Naive B cell (primary cell): ENCODE data around the gene PTAFR. TPM values are rescaled to one million over a fixed set of nuclear protein-coding genes. Genes with fewer than 3 reads are reported as not detected.
A peak's percentile ranks its signal among the peaks of the same experiment; 100 is the strongest.

Experiments
- ATAC-seq, 2 donors: fragments of 150-1000 bp; cut with Tn5 transposase; 2 replicates each; pipeline ENCODE4 v1.10.0; 2021; ENCODE audit warnings: low read depth in 2 of 2, mild to moderate bottlenecking in 2 of 2, moderate library complexity in 2 of 2
- DNase-seq: peaks from one replicate; pipeline ENCODE4 v3.0.0; 2022
- H3K27ac Mint-ChIP-seq, 6 donors: one replicate each; pipeline ENCODE4 v1.8.0; 2020 to 2022; ENCODE audit warnings: mild to moderate bottlenecking in 6 of 6, mixed read lengths in 6 of 6, moderate library complexity in 5 of 6, inconsistent platforms in 2 of 6
- H3K27me3 Mint-ChIP-seq, 3 donors: one replicate each; pipeline ENCODE4 v1.8.0; 2021 to 2022; ENCODE audit warnings: mixed read lengths in 3 of 3, mild to moderate bottlenecking in 1 of 3
- H3K36me3 Mint-ChIP-seq, 2 donors: one replicate each; pipeline ENCODE4 v1.8.0; 2020 to 2022; ENCODE audit warnings: mixed read lengths in 2 of 2, inconsistent platforms in 1 of 2, mild to moderate bottlenecking in 1 of 2
- H3K4me1 Mint-ChIP-seq, 3 donors: one replicate each; pipeline ENCODE4 v1.8.0; 2020 to 2022; ENCODE audit warnings: mixed read lengths in 3 of 3, inconsistent platforms in 1 of 3, mild to moderate bottlenecking in 1 of 3, moderate library complexity in 1 of 3
- H3K4me3 Mint-ChIP-seq, 8 donors: one replicate each; pipeline ENCODE4 v1.8.0; 2020 to 2022; ENCODE audit warnings: mild to moderate bottlenecking in 8 of 8, mixed read lengths in 8 of 8, moderate library complexity in 8 of 8, inconsistent platforms in 2 of 8
- H3K9me3 Mint-ChIP-seq, 7 donors: one replicate each; pipeline ENCODE4 v1.8.0; 2020 to 2022; ENCODE audit warnings: mixed read lengths in 7 of 7, mild to moderate bottlenecking in 5 of 7, inconsistent platforms in 2 of 7, moderate library complexity in 1 of 7
- polyA plus RNA-seq, 6 donors: library from polyadenylated mRNA; unstranded; fragments of 300-500 nt; fragmentation: Illumina TruSeq; gene quantifications; one replicate each; pipeline ENCODE4 v1.2.3, GENCODE V29; 2021; ENCODE audit warnings: low read depth in 6 of 6

The PTAFR gene
- polyA plus RNA-seq, 6 donors from 2014 or later = 2.2 to 6.9 (median 5.1) TPM

- Mint-ChIP-seq H3K9me3 (no peaks in the 10 kb centered on the region), H3K27ac (no peak overlapping the region), H3K36me3 (peaks cover 3 to 19% of the 10 kb centered on the region in 2 donors), H3K4me3 (no peak overlapping the region), H3K4me1 (peaks cover 12 to 19% (median 16%) of the 10 kb centered on the region in 3 donors), H3K27me3 (no peaks in the 10 kb centered on the region)
- ATAC-seq (no peak), DNase-seq (no peak)
Observed at GRCh38 chr1:28193701-28194161, 17.2 kb upstream of the PTAFR start.

DNA sequence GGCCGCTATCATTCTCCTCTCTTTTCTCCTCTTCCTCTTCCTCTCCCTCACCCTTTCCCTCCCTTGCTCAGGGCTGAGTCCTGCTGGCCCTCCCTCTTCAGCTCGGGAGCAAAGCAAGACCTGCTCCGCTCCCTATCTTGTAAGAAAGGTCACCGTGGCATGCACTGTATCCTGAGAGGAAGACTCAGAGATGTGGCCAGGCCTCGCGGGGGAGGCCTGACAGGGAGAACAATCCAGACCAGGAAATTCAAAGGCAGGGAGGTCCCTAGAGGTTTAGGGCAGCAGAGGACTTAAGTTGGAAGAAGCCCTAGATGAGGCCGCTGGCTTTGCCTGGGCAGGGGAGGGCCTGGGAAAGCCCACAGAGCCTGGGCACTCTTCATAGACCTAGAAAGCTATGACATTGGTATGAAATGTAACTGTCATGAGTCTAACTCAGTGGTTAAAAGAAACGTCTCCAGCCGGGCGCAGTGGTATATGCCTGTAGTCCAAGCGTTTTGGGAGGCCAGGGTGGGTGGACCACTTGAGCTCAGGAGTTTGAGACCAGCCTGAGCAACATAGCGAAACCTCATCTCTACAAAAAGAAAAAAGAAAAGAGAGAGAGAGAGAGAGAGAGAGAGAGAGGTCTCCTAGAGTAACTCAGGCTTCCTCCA lies 14.6 kb upstream of the PTAFR start:
- Mint-ChIP-seq H3K27ac (peak overlapping the region in 2 of 6 donors; percentile 79 to 94), H3K36me3 (peaks cover 0 to 8% of the 10 kb centered on the region in 2 donors), H3K4me1 (peaks cover 0 to 8% (median 4%) of the 10 kb centered on the region in 3 donors), H3K27me3 (no peaks in the 10 kb centered on the region), H3K9me3 (no peaks in the 10 kb centered on the region), H3K4me3 (no peak overlapping the region)
- DNase-seq (no peak), ATAC-seq (no peak)

DNA sequence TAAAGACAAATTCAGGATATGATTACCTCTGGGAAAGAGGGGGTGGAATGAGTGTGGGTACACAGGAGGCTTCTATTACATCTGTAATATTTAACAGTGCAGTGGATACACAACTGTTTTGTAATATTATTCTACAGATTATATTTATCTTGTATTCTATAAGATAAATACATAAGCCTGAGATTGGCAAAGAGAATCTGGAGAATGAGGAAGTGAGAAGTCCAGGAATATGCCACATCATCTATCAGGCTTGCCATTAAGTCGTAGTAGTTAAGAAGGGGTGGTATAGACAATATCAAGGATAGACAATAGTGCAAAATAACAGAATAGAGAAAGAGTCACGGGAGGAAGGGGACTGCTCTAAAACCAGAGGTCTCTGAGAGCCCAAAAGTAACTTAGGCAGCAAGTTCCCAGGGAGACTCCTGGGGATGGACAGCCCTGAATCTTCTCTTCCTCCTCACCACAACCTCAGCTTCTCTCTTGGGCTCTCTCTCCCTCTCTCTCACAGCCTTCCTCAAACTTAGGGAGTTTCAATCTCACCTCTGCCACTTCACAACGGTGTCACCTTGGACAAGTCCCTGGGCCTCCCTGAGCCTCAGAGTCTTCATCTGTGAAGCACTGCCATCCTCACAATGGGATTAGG lies 14.0 kb upstream of the PTAFR start:
- Mint-ChIP-seq H3K27ac (peak overlapping the region in 1 of 6 donors; percentile 50), H3K27me3 (no peaks in the 10 kb centered on the region), H3K36me3 (peaks cover 0 to 8% of the 10 kb centered on the region in 2 donors), H3K9me3 (no peaks in the 10 kb centered on the region), H3K4me1 (peaks cover 0 to 8% (median 4%) of the 10 kb centered on the region in 3 donors), H3K4me3 (no peak overlapping the region)
- no peak for ATAC-seq
- DNase-seq = no peak

GRCh38 chr1:28185071-28185470 lies 8.6 kb upstream of the PTAFR start:
- H3K27me3 Mint-ChIP-seq = no peaks in the 10 kb centered on the region
- H3K36me3 Mint-ChIP-seq = no peaks in the 10 kb centered on the region
- ATAC-seq (no peak), DNase-seq (no peak)
- peaks cover 21 to 31% (median 24%) of the 10 kb centered on the region in 3 donors for H3K4me1 Mint-ChIP-seq
- H3K9me3 Mint-ChIP-seq = peaks cover 0 to 5% (median 0%) of the 10 kb centered on the region in 7 donors
- H3K27ac Mint-ChIP-seq = peak overlapping the region in 3 of 6 donors; percentile 8 to 60 (median 18)
- no peak overlapping the region for H3K4me3 Mint-ChIP-seq

DNA sequence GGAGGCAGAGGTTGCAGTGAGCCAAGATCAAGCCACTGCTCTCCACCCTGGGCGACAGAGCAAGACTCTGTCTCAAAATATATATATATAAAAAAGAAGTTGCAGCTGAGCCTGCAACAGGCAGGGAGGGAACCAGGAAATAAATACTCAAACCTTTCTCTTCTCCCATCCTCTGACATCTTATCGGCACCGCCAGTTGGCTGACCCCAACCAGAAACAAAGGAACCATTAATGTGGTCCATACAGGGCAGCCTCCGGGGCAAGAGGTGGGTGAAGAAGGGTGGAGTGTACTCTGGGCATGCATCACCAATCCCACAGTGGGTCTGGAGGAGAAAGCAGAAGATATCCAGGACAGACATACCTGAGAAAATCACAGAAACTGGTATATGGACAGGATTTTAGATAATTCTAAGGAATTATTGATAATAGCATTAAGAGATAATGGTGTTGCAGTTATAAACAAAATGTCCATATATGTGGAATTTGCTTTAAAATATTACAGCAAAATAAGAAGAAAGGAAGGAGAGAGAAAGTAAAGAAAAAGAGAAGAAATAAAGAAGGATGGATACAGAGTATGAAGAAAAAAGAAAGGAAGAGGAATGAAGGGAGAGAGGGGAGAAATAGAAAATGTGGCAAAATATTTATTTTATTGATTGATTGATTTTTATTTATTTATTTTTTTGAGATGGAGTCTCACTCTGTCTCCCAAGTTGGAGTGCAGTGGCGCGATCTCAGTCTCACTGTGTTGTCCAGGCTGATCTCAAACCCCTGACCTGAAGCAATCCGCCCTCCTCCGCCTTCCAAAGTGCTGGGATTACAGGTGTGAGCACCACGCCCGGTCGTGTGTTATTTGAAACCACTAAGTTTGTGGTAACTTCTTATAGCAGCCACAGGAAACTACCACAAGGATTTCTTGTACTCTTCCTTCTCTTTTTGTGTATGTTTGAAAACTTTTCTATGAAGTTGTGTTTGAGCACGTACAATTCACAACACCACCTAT lies 4.1 kb upstream of the PTAFR start:
- Mint-ChIP-seq H3K27me3 (no peaks in the 10 kb centered on the region), H3K27ac (peak overlapping the region in 4 of 6 donors; percentile 5 to 81 (median 33)), H3K36me3 (no peaks in the 10 kb centered on the region), H3K4me3 (peak overlapping the region; percentile 2 to 88 (median 66)), H3K4me1 (peaks cover 45 to 71% (median 65%) of the 10 kb centered on the region in 3 donors), H3K9me3 (peaks cover 0 to 5% (median 0%) of the 10 kb centered on the region in 7 donors)
- DNase-seq (no peak), ATAC-seq (no peak)

GRCh38 chr1:28178690-28179485 lies 2.4 kb upstream of the PTAFR start:
- ATAC-seq (no peak), DNase-seq (no peak)
- Mint-ChIP-seq H3K4me3 (peak overlapping the region in 6 of 8 donors; percentile 21 to 76 (median 43)), H3K27me3 (no peaks in the 10 kb centered on the region), H3K4me1 (peaks cover 61 to 80% (median 79%) of the 10 kb centered on the region in 3 donors), H3K27ac (peak overlapping the region in 2 of 6 donors; percentile 8 to 27), H3K36me3 (no peaks in the 10 kb centered on the region), H3K9me3 (no peaks in the 10 kb centered on the region)

- no peak for ATAC-seq
Observed at GRCh38 chr1:28175955-28176485, 470 bp downstream of the PTAFR start.

GRCh38 chr1:28173980-28174297 lies 2.6 kb downstream of the PTAFR start:
- Mint-ChIP-seq H3K4me1 (peaks cover 75 to 95% (median 86%) of the 10 kb centered on the region in 3 donors), H3K27me3 (no peaks in the 10 kb centered on the region), H3K9me3 (no peaks in the 10 kb centered on the region), H3K36me3 (no peaks in the 10 kb centered on the region), H3K27ac (peak overlapping the region in 5 of 6 donors; percentile 43 to 92 (median 77)), H3K4me3 (peak overlapping the region in 7 of 8 donors; percentile 19 to 79 (median 73))
- DNase-seq (no peak), ATAC-seq (no peak)

More at GRCh38 chr1:28175955-28176485, 470 bp downstream of the PTAFR start:
- no peak for DNase-seq
- peak overlapping the region; percentile 57 to 98 (median 89) for H3K4me3 Mint-ChIP-seq
- H3K27me3 Mint-ChIP-seq = no peaks in the 10 kb centered on the region
- no peaks in the 10 kb centered on the region for H3K36me3 Mint-ChIP-seq
- no peaks in the 10 kb centered on the region for H3K9me3 Mint-ChIP-seq
- peak overlapping the region in 5 of 6 donors; percentile 71 to 89 (median 81) for H3K27ac Mint-ChIP-seq
- peaks cover 74 to 95% (median 91%) of the 10 kb centered on the region in 3 donors for H3K4me1 Mint-ChIP-seq

DNA sequence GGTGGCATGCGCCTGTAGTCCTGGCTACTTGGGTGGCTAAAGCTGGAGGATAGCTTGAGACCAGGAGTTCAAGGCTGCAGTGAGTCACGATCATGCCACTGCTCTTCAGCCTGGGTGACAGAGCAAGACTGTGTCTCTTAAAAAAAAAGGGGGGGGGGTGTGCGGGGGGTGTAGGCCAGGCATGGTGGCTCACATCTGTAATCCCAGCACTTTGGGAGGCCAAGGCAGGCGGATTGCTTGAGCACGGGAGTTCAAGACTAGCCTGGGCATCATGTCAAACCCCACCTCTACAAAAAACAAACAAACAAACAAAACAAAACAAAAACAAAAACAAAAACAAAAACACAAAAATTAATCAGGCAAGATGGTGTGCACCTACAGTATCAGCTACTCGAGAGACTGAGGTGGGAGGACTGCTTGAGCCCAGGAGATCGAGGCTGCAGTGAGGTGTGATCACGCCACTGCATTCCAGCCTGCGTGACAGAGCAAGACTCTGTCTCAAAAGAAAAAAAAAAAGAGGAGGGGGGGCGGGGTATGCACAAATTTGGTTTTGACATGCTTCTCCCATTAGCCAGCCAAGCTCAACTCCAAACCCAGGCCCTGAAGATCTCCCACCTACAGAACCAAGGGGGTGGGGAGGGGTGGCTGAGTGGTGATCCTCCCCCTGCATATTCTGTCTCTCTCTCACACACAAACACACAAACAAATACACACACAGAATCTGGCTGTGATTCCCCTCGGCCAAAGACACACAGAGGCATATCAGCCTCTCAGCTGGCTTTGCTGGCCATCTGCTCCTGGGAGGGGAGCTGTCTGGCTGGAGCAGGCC lies 3.1 kb downstream of the PTAFR start:
- no peaks in the 10 kb centered on the region for H3K27me3 Mint-ChIP-seq
- H3K4me3 Mint-ChIP-seq = peak overlapping the region; percentile 57 to 93 (median 80)
- no peak for DNase-seq
- no peaks in the 10 kb centered on the region for H3K36me3 Mint-ChIP-seq
- H3K4me1 Mint-ChIP-seq = peaks cover 71 to 95% (median 86%) of the 10 kb centered on the region in 3 donors
- H3K9me3 Mint-ChIP-seq = no peaks in the 10 kb centered on the region
- peak overlapping the region; percentile 52 to 92 (median 80) for H3K27ac Mint-ChIP-seq
- no peak for ATAC-seq

DNA sequence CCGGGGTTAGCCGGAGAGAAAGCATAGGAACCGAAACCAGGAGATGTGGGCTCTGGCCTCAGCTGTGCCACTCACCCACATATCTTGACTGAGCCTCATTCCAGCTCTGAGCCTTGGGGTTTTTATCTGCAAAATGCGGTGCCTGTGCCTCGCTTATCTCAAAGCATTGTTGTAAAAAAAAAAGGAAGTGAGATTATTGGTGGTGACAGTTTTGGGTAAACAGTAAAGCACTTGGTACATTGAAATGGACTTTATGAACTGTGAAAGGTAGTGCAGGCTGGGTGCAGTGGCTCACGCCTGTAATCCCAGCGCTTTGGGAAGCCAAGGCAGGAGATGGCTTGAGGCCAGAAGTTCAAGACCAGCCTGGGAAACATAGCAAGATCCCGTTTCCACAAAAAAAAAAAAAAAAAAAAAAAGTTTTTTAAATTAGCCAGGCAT lies 3.8 kb downstream of the PTAFR start:
- peak; percentile 84 to 85 for ATAC-seq
- peak overlapping the region; percentile 52 to 91 (median 84) for H3K27ac Mint-ChIP-seq

GRCh38 chr1:28171246-28171645 lies 5.2 kb downstream of the PTAFR start:
- Mint-ChIP-seq H3K27ac (peak overlapping the region in 5 of 6 donors; percentile 15 to 83 (median 68)), H3K4me1 (peaks cover 59 to 79% (median 71%) of the 10 kb centered on the region in 3 donors), H3K4me3 (peak overlapping the region; percentile 10 to 93 (median 80)), H3K27me3 (no peaks in the 10 kb centered on the region), H3K36me3 (no peaks in the 10 kb centered on the region), H3K9me3 (no peaks in the 10 kb centered on the region)
- no peak for ATAC-seq
- no peak for DNase-seq

More for the DNA sequence above, 3.8 kb downstream of the PTAFR start:
- no peaks in the 10 kb centered on the region for H3K9me3 Mint-ChIP-seq
- DNase-seq = peak; percentile 89
- H3K27me3 Mint-ChIP-seq = no peaks in the 10 kb centered on the region
- peaks cover 72 to 93% (median 86%) of the 10 kb centered on the region in 3 donors for H3K4me1 Mint-ChIP-seq
- H3K36me3 Mint-ChIP-seq = no peaks in the 10 kb centered on the region
- H3K4me3 Mint-ChIP-seq = peak overlapping the region; percentile 57 to 93 (median 82)
